Thyroid gland (tissue), 4 donors: ENCODE measurements around the gene C20orf144. TPM values are rescaled to one million over a fixed set of nuclear protein-coding genes. Genes with fewer than 3 reads are reported as not detected.

Experiments used
- DNase-seq, 2 donors: peaks; one replicate each; pipeline ENCODE4 v3.0.0-alpha.2; 2019
- H3K27ac ChIP-seq, 3 donors: fragments of 200-600 bp; sonication (generic); 1 replicate in 2 of 3; 2 replicates in 1 of 3; pipeline ENCODE4 v1.5.1; 2016 to 2019; ENCODE audit warnings: mild to moderate bottlenecking in 1 of 3, moderate library complexity in 1 of 3
- H3K27me3 ChIP-seq: fragments of 200-600 bp; sonication (generic); one replicate; pipeline ENCODE4 v1.5.1; 2019
- H3K36me3 ChIP-seq, 2 donors: fragments of 200-600 bp; sonication (generic); one replicate each; pipeline ENCODE4 v1.5.1; 2016 to 2019
- H3K4me1 ChIP-seq, 2 donors: fragments of 200-600 bp; sonication (generic); one replicate each; pipeline ENCODE4 v1.5.1; 2017 to 2019
- H3K4me3 ChIP-seq, 3 donors: fragments of 200-600 bp; sonication (generic); replicated peaks in 1 of 3; 1 replicate in 2 of 3; 2 replicates in 1 of 3; pipeline ENCODE4 v1.5.1; 2016; ENCODE audit warnings: mild to moderate bottlenecking in 1 of 3
- H3K9me3 ChIP-seq: fragments of 200-600 bp; sonication (generic); one replicate; pipeline ENCODE4 v1.5.1; 2017
- CTCF ChIP-seq, 6 experiments: fragments of 200-600 bp in 3 of 6; fragments of 450-650 bp in 3 of 6; sonication (generic) in 3 of 6; IDR thresholded peaks; one replicate each; pipeline ENCODE4 v1.5.1; 2016 to 2019; ENCODE audit warnings: antibody characterized with exemption in 6 of 6, mild to moderate bottlenecking in 2 of 6, inconsistent platforms in 1 of 6, moderate library complexity in 1 of 6
- POLR2A ChIP-seq, 2 donors: fragments of 450-650 bp; IDR thresholded peaks; one replicate each; pipeline ENCODE4 v1.6.1; 2017; ENCODE audit warnings: antibody characterized with exemption in 2 of 2, mild to moderate bottlenecking in 2 of 2, moderate library complexity in 1 of 2
- WGBS, 2 donors: methylation state at CpG; one replicate each; pipeline ENCODE4 v1.1.5; 2017; 5-methylcytosine and 5-hydroxymethylcytosine counted together
- intact Hi-C: fragments of 100-400 bp; cut with DNase I; formaldehyde crosslinking; loops from one replicate; pipeline ENCODE4 v1.15.1; 2023
- total RNA-seq, 4 donors: library from RNA; depleted of rRNA; stranded (reverse); fragments of >200 nt; gene quantifications; one replicate each; pipeline ENCODE4 v1.2.3, GENCODE V29; 2016

C20orf144 gene
- total RNA-seq, 4 donors from 2014 or later = 0.13 TPM; not detected in 3

GRCh38 chr20:33656010-33656782 lies 5.9 kb upstream of the C20orf144 start:
- Histone ChIP-seq H3K36me3 (peaks cover 12 to 17% of the 10 kb centered on the region in 2 donors), H3K27ac (no peak overlapping the region), H3K9me3 (no peaks in the 10 kb centered on the region), H3K4me3 (no peak overlapping the region), H3K4me1 (peaks cover 3 to 8% of the 10 kb centered on the region in 2 donors), H3K27me3 (no peaks in the 10 kb centered on the region)
- intact Hi-C loops = no loop called here
- 89 to 97% methylated on average over 3 to 6 of the region's 10 CpGs for WGBS, 2 donors
- no peak for DNase-seq
- TF ChIP-seq POLR2A (IDR thresholded peaks at IDR 0.05) (no peak), CTCF (IDR thresholded peaks at IDR 0.05) (no peak)

- intact Hi-C loops = no loop called here
- Histone ChIP-seq H3K27me3 (no peaks in the 10 kb centered on the region), H3K9me3 (no peaks in the 10 kb centered on the region), H3K4me3 (no peak overlapping the region), H3K4me1 (peaks cover 3 to 8% of the 10 kb centered on the region in 2 donors), H3K27ac (no peak overlapping the region), H3K36me3 (peaks cover 12 to 17% of the 10 kb centered on the region in 2 donors)
- 96% methylated on average over 12 to 15 of the region's 17 CpGs for WGBS, 2 donors
- no peak for TF ChIP-seq POLR2A (IDR thresholded peaks at IDR 0.05)
- no peak for TF ChIP-seq CTCF (IDR thresholded peaks at IDR 0.05)
- no peak for DNase-seq
Observed at GRCh38 chr20:33656783-33657703, 5.1 kb upstream of the C20orf144 start.

GRCh38 chr20:33657704-33658095 lies 4.4 kb upstream of the C20orf144 start:
- TF ChIP-seq CTCF (IDR thresholded peaks at IDR 0.05) (no peak), POLR2A (IDR thresholded peaks at IDR 0.05) (peak in 1 of 2 donors; percentile 13)
- DNase-seq = no peak
- Histone ChIP-seq H3K27me3 (no peaks in the 10 kb centered on the region), H3K27ac (no peak overlapping the region), H3K9me3 (no peaks in the 10 kb centered on the region), H3K36me3 (peaks cover 12 to 17% of the 10 kb centered on the region in 2 donors), H3K4me3 (no peak overlapping the region), H3K4me1 (peaks cover 3 to 9% of the 10 kb centered on the region in 2 donors)
- 96 to 100% methylated on average over 5 to 8 of the region's 12 CpGs for WGBS, 2 donors
- intact Hi-C loops = no loop called here

GRCh38 chr20:33658510-33658909 lies 3.6 kb upstream of the C20orf144 start:
- Histone ChIP-seq H3K4me3 (no peak overlapping the region), H3K27me3 (no peaks in the 10 kb centered on the region), H3K9me3 (no peaks in the 10 kb centered on the region), H3K4me1 (peaks cover 6 to 9% of the 10 kb centered on the region in 2 donors), H3K36me3 (peaks cover 12 to 17% of the 10 kb centered on the region in 2 donors), H3K27ac (no peak overlapping the region)
- WGBS, 2 donors = 95 to 100% methylated on average over 4 to 8 of the region's 8 CpGs
- intact Hi-C loops = no loop called here
- TF ChIP-seq CTCF (IDR thresholded peaks at IDR 0.05) = no peak
- TF ChIP-seq POLR2A (IDR thresholded peaks at IDR 0.05) = no peak
- DNase-seq = no peak
